Renal cortical epithelial cell (primary cell): ENCODE data around the gene SLC39A11. TPM values are rescaled to one million over a fixed set of nuclear protein-coding genes. Genes with fewer than 3 reads are reported as not detected.
A peak's percentile ranks its signal among the peaks of the same experiment; 100 is the strongest.
"Not testable (repeated sequence)": the region's sequence is repeated elsewhere in the genome, so short reads cannot be mapped to it uniquely, and the experiment has no call there.

Experiments
- DNase-seq: peaks from one replicate; pipeline ENCODE4 v3.0.0-alpha.2; 2011; ENCODE audit warnings: low read depth
- total RNA-seq: library from RNA; depleted of rRNA; stranded (reverse); fragments of >200 nt; gene quantifications from 2 replicates; pipeline ENCODE4 v1.2.3, GENCODE V29; 2014

The SLC39A11 gene
- total RNA-seq, 1 donor from 2014 or later: 24.2 TPM

DNA sequence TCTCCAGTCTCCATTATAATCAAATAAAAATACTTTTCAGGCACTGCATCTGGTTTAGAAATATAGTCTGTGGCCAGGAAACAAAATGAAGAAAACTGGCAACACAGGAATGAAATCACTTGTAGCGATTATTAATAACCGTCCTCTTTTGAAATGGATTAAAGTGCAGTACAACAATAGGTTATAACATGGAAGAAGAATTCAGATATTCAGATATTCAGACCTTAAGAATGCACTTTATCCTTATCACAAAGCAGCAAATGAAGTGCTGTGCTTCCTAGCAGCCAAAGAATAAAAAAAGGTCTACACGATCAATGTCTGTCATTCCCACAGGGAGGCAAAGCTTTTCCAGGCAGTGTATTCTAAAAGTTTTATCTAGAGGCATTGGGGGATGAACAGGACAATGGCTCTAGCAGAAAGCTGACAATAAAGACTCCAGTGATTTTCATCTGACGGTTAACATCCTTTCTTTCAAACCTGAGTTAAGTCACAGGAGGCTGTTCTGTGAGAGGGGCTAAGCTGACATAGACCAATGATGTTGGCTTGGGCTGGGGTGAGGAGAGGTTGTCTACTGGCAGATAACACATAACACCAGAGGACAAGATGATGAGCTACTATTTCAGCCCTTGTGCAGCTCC is 259.2 kb downstream of the SLC39A11 start:
- DNase-seq: no peak

DNA sequence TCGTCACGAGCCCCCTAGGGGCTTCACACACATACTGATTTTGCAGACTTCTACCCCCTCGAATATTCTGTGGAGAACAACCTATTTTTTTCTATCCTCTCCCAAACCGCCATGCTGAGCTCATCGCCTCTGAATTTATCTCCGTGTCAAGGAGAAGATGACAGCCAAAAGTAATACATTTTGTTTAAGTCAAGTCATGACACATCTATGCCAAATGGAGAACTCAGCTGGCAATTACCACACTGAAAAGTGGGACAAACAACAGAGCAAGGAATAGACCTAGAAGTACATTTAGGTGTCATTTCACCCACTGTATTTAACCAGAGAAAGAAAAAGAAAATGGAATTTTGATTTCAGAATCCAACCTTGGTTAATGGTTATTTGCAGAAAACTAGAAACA is 260.2 kb downstream of the SLC39A11 start:
- no peak for DNase-seq

DNA sequence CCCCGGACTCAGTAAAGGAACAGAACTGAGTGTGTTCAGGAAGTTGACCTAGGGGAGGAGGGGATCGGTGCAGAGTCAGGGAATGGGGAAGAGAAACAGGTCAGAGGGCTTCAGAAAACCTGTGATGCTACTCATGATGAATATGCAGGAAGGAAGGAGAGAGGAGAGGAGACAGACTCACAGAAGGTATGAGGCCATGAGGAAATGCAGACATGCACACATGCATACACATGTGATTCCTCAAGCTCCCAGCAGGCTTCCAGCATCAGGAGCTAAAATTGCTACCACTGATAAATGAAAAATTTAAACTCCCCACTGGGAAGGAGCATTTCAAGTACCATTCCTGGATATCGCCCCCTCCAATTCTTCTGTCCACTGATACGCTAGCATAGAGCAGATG is 262.6 kb downstream of the SLC39A11 start:
- DNase-seq: no peak

DNA sequence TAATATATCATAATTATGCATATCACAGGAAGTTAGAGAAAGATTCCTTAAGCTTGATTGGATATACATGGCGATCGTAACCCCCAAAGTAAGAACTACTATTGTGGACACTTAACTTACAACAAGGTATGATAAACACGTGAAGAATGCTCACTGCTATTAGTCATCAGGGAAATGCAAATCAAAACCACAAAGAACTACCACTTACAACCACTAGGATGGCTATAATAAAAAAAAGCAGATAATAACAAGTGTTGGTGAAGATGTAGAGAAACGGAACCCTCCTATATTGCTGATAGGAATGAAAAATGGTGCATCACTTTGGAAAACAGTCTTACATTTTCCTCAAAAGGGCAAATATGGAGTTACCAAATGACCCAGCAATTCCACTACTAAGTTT is 265.9 kb downstream of the SLC39A11 start:
- DNase-seq: peak; percentile 67

DNA sequence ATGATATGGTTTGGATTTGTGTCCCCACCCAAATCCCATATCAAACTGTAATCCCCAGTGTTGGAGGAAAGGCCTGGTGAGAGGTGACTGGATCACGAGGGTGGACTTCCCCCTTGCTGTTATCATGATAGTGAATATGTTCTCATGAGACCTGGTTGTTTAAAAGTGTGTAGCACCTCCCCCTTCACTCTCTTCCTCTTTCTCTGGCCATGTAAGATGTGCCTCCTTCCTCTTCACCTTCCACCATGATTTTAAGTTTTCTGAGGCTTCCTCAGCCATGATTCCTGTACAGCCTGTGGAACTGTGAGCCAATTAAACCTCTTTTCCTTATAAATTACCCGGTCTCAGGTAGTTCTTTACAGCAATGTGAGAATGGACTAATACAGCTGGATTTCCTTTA is 266.4 kb downstream of the SLC39A11 start:
- not testable (repeated sequence) for DNase-seq

DNA sequence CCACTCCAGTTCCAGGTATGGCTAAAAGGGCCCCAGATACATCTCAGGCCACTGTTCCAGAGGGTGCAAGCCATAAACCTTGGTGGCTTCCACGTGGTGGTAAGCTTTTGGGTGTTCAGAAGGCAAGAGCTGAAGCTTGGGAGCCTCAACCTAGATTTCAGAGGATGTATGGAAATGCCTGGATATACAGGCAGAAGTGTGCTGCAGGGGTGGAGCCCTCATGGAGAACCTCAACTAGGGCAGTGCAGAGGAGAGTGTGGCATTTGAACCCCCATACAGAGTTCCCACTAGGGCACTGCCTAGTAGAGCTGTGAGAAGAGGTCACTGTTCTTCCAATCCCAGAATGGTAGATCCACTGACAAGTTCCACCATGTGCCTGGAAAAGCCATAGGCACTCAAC is 267.3 kb downstream of the SLC39A11 start:
- no peak for DNase-seq

DNA sequence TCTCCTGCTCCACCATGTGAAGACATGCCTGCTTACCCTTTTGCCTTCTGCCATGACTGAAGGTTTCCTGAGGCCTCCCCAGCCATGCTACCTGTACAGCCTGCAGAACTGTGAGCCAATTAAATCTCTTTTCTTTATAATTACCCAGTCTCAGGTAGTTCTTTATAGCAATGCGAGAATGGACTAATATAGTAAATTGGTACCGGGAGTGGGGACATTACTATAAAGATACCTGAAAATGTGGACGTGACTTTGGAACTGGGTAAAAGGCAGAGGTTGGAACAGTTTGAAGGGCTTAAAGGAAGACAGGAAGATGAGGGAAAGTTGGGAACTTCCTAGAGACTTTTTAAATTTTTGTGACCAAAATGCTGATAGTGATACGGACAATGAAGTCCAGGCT is 268.2 kb downstream of the SLC39A11 start:
- not testable (repeated sequence) for DNase-seq

DNA sequence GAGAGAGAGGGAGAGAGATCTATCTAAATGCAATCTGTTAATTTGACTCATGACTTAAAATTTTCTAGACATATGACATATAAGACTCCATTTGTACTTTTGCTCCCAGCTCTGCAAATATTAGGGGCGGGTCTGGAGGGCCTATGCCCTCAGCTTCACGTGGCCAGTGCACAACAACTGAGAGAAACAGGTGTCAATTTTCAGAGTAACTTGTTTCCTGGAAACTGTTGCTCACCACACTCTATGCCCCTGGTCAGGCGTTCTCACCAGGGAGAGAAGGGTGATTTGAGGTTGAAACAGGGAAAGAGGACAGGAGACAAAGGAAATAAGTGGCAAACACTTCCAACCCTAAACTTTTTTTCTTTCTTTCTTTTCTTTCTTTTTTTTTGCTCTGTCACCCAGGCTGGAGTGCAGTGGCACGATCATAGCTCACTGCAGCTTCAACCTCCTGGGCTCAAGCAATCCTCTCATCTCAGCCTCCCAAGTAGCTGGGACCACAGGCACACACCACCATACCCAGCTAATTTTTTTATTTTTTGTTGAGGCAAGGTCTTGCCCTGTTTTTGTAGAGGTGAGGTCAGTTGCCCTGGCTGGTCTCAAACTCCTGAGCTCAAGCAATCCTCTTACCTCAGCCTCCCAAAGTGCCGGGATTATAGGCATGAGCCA is 270.0 kb downstream of the SLC39A11 start:
- peak; percentile 54 for DNase-seq

DNA sequence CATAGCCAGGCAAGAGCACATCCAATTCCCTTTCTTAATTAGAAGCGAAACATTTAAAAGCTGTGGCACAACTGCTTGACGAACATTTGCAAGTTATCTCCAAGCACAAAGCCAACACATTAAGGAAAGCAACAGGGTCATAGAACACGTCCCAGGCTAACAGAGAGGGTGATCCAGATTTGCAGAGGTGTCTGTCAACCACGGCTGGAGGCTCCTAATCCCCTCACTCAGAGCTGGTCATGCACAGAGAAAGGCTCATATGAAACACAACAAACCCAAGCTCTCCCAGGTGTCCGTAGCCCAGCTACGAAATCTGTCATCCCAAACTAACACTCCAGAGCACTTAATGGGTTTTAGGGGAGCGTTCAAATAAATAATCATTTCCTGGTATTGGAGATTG is 276.1 kb downstream of the SLC39A11 start:
- DNase-seq: no peak

DNA sequence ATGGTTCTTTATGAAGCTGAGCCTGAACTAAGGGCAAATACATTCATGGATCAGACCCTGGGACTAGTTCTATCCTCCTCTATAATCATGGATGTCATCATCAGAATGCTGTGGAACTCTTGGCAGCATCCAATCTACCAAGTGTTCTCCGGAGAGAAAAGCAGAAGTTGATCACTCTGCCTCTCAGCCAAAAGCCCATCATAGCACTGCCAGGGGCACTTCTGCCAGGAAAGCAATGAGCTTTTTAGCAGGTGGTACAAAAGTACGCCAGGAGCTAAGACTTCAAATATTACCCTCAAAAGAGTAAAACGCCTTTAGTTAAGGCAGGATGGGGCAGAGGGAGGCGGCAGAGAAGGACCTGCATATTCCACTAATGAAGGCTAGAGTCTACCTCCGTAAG is 279.0 kb downstream of the SLC39A11 start:
- no peak for DNase-seq

DNA sequence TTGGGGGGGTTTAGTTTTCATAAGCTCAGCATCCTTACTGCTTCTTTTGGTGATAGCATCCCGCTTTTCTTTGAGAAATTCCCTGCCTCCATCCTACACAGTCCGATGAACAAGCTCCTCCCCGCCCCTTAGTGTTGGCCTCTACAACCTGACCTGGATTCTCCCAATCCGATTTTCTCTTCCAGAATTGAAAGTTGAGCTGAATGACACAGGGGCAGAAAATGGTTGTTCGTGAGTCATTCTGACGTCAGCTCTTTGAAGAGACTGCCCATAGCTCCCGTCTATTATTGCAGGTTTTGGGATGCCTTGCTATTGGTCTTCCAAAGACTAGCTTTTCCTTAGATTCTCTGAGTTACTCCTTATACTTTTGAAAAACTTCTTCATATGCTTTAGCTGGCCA is 279.7 kb downstream of the SLC39A11 start:
- no peak for DNase-seq

DNA sequence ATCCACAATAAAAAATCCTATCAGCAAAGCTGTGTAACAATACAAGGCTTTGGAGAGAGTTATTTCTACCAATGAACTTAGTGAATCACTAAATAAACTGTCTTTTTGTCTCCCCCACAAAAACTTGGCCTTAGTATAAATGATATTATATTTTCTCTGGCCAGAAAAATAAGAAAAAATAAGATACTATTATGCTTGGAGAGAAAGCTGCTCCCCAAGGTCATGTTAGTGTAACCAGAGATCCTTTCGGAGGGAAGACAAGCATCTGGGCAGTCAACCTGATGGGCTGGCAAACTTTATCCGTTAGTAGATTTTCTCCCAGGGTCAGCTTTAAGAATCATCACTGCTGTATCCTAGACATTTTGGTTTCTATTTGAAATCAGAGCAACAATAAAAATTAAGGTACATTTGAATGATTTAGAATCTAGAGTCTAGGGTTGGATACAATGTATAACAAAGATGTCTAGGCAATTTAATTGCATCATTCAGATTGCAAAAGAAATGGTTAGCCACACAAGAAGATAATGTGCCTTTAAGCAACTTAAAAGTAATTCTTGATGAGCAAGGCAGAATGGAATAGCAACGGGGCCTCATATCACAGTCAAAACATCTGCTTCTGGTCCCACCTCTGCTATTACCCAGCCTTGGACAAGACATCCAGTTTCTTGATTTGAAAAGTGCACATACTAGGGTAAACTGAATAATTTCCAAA is 280.4 kb downstream of the SLC39A11 start:
- no peak for DNase-seq

DNA sequence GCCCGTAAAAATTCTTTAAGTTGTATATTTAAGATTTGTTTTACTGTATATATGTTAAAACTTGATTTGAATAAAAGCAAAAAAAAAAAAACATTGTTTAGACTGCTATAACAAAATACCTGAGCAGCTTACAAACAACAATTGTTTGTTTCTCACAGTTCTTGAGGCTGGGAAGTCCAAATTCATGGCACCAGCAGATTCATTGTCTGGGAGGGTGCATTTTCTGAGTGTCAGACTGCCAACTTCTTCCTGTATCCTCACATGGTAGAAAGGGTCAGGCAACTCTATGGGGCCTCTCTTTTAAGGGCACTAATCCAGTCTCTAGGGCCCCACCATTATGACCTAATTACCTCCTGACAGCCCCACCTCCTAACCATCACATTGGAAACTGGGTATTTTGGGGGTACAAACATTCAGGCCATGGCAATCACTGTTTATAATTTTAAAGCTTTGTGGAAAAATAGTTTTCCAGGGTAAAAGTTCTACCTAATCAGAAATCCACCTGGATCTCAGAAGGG is 281.4 kb downstream of the SLC39A11 start:
- no peak for DNase-seq

DNA sequence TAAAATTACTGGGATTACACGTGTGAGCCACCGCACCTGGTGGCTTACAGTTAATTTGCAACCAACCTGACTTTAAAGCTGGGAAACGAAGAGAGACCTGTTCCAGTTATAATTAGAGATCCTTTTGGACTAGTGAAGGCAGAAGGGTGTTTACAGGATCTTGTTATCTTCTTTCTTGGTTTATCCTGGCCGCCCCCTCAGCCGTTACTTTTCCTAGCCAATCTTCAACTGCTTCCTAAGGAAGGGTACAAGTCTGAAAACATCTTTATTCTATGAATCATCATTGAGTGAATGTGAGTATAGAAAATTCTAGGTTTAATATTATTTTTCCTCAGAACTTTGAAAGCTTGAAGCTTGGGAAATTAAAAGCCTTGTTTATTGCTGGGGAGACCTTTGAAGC is 286.5 kb downstream of the SLC39A11 start:
- no peak for DNase-seq

DNA sequence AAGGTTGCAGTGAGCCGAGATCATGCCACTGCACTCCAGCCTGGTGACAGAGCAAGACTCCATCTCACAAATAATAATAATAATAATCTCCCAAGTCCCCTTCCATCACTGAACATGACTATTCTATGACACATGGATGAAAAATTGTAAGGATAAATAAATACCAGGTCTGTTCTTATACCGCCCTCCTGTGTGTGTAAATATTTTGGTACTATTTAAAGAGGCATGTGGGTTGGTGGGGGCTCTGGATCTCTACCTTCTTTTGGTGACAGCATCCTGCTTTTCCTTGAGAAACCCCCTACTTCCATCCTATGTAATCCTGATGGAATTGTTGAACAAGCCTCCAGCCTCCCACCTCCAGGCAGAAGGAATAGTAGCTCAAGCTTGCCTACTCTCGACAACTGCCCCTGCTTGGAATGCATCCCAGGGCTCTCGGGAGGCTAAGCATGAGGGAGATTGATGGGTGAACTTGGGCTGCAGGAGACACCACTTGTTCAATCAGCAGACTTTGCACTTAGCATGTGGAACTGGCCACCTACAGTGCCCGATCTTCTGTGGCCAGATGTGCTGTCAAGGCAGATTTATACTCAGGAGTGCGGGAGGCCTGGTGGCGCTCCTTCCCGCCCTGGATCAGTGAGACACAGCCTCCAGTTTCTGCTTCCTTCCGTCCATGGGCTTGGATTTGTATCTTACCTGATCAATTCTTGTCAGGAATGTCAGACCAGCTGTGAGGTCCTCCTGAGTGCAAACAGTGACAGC is 287.4 kb downstream of the SLC39A11 start:
- no peak for DNase-seq

DNA sequence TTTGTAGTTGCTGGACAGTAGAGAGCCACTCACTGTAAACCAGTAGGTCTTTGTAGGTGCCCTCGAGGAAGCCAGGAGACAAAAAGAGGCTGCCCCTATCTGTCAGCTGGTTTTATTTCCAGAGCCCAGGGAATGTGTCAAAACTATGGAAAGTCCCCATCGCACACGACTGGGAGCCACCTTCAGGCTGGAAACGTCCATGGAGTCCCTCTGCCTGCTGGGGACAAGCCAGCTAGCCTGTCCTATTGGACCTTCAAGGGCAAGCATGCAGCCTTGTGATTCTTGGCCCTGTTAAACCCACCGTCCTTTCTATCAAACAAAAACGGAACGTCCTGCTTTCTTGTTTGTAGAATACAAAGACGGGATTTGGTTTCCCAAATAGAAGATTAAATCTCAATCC is 289.8 kb downstream of the SLC39A11 start:
- no peak for DNase-seq

DNA sequence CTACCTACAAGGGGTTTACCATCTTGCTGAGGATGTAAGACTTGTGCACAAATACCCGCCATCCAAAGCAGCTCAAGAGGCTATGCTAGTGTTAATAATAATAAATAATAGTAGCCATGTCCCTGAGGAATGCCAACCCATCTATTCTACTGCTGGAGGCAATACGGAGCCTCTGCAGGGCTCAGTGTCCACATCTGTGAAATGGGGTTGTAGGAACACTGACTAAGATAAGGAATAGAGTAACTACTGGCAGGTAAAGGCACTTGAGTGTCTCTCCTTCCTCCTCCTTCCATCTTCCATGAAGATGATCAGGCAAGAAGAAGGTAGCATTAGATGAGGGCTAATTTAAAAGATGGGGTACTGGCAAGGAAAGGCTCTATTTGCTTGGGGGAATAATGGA is 295.3 kb downstream of the SLC39A11 start:
- no peak for DNase-seq

DNA sequence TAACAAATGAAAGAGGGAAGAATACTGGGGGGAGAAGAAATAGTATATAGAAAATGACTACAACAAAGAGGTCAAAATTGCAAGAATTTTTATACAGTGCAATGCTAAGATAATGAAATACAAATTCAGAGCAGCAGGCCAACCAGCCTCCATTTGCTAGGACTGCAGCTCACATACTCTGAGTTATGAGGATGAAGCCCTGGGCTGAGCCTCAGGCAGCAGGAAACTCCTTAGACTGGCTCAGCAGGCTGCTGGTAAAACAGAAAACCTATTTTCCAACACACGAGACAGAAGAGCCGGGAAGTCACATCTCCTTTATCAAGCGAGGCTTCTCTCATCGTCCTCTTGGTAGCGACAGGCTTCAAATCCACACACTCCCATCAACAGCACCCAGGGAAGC is 296.5 kb downstream of the SLC39A11 start:
- DNase-seq: no peak

DNA sequence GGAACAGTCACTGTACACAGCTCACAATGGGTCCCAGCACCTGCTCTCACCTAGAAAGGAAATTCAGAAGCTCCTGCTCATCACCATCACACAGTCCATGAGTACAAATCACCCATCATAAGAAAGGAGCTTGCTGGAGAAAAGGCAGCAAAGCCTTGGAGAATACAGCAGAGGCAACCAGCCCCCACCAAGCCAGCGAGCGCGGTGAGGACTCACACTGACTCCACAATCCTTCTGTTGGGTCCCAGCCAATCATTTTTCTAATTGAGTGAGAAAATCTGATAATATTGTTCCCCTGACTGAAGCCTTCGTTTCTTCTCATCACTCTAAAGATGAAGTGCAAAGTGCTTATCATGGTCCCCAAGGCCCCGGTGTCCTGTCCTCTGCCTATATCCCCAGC is 298.3 kb downstream of the SLC39A11 start:
- no peak for DNase-seq

DNA sequence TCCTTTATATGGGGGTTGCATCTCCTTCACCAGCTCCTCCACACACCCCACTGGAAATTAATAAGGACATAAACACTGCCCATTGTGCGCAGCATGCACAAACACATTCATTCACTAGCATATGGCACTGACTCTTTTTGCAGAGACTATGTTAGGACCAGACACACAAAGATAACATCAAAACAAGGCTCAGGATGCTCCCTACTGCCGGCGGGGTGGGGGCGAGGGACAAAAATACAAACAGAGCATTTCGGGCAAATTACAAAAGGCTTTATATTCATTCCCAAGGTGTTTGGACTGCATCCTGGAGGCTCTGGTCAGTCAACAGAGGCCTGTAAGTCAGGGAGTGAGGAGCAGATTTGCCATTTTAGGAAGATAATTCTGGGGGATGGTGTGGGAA is 299.7 kb downstream of the SLC39A11 start:
- no peak for DNase-seq

DNA sequence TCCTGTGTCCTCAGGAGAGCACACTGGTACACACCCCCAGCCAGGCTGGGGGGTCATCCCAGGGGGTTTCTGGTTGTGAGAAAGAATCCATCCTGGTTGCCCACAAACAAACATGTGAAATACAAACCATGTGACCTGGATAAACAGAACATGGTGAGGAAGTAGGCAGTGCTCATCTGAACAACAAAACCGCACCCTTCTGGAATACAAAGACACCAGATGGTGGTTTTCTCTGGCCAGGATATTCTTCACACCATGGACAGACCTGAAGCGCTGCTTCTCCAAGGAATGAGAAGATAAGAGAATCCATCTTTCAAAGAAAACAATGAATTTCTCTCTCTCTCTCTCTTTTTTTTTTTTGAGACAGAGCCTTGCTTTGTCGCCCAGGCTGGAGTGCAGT is 302.3 kb downstream of the SLC39A11 start:
- DNase-seq: no peak

DNA sequence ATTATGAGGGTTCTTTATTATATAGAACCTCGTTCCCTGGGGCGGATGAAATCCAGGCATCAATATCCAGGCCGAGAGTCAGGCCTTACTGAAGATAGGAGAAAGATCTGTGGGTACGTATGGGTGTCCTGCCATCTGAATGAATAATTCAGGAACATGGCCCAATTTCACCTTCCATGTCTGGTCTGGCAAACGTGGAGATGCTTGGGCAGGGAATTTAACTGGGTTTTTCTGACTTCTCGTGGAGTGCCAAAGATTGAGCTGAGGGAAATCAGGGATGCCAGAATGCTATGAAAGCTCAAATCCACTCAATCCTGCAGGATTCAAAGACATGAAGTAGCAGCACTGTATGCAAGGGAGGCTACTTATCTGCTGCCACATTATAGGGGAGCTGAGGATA is 302.8 kb downstream of the SLC39A11 start:
- no peak for DNase-seq
